A549 (cell line): ENCODE results near the gene SUPT3H. TPM values are rescaled to one million over a fixed set of nuclear protein-coding genes. Genes with fewer than 3 reads are reported as not detected.

Experiments
- ATAC-seq, 2 experiments: fragments of 200-7000 bp in 1 of 2; fragments of >200 bp in 1 of 2; cut with Nextera tagmentation in 1 of 2; cut with Tn5 transposase in 1 of 2; 3 replicates each; pipeline versions ENCODE4 v1.8.0 to v1.9.1; 2018 to 2020; ENCODE audit warnings: mild to moderate bottlenecking in 1 of 2, moderate library complexity in 1 of 2
- CTCF ChIA-PET: fragments of 300-600 bp; sonication (Branson Sonifier 250); formaldehyde crosslinking; extraction: SDS; loops from one replicate; lab custom pipeline; 2021; ENCODE audit warnings: antibody characterized with exemption, inconsistent platforms; lab: Yijun Ruan, JAX
- POLR2A ChIA-PET: fragments of 350-600 bp; formaldehyde crosslinking; extraction: SDS; loops from one replicate; lab custom pipeline; 2021; ENCODE audit warnings: antibody characterized with exemption, inconsistent platforms; lab: Yijun Ruan, JAX
- DNase-seq, 2 experiments: peaks; one replicate each; pipeline versions ENCODE4 v3.0.0 to v3.0.0-alpha.2; 2011 to 2016; ENCODE audit warnings: low read depth in 1 of 2, low spot score in 1 of 2
- FAIRE-seq: peaks from 2 replicates; lab custom pipeline; 2011; peaks lifted over from hg19 to GRCh38; lab: Jason Lieb, UNC
- H3K27ac ChIP-seq, 2 experiments: fragments of >200 bp; sonication (Bioruptor Twin); formaldehyde crosslinking; 3 replicates each; pipeline ENCODE4 v1.5.1; 2016 to 2017
- H3K4me1 ChIP-seq: fragments of >200 bp; sonication (Bioruptor Twin); formaldehyde crosslinking; 3 replicates; pipeline ENCODE4 v1.6.1; 2016
- H3K4me2 ChIP-seq: fragments of >200 bp; sonication (Bioruptor Twin); formaldehyde crosslinking; 3 replicates; pipeline ENCODE4 v1.6.1; 2016
- H3K4me3 ChIP-seq: fragments of >200 bp; sonication (Bioruptor Twin); formaldehyde crosslinking; 3 replicates; pipeline ENCODE4 v1.5.1; 2016
- H3K9me3 ChIP-seq: fragments of >200 bp; sonication (Bioruptor Twin); formaldehyde crosslinking; 3 replicates; pipeline ENCODE4 v1.6.1; 2016
- CEBPB ChIP-seq, 2 experiments: fragments of >200 bp in 1 of 2; sonication (Bioruptor Twin) in 1 of 2; formaldehyde crosslinking in 1 of 2; IDR thresholded peaks; 2 replicates each; pipeline ENCODE4 v1.6.1; 2012 to 2016
- CHD2 ChIP-seq: fragments of 150-350 bp; IDR thresholded peaks from 2 replicates; pipeline ENCODE4 v1.6.1; 2014; ENCODE audit warnings: low read length; ENCODE audit not compliant: partially characterized antibody
- CHD4 ChIP-seq: fragments of 200-600 bp; sonication (generic); IDR thresholded peaks from 2 replicates; pipeline ENCODE4 v1.6.1; 2016; ENCODE audit warnings: antibody characterized with exemption, mild to moderate bottlenecking, borderline replicate concordance
- EHF ChIP-seq: fragments of 250-450 bp; sonication (Bioruptor Pico); IDR thresholded peaks from 2 replicates; pipeline ENCODE4 v1.5.0; 2020; ENCODE audit warnings: mild to moderate bottlenecking
- ESRRA ChIP-seq: fragments of 150-350 bp; IDR thresholded peaks from 2 replicates; pipeline ENCODE4 v1.6.1; 2014; ENCODE audit warnings: mild to moderate bottlenecking, low read length, borderline replicate concordance
- FOSB ChIP-seq: fragments of 250-450 bp; sonication (Bioruptor Pico); IDR thresholded peaks from 2 replicates; pipeline ENCODE4 v1.5.0; 2020; ENCODE audit warnings: mild to moderate bottlenecking, moderate library complexity
- FOSL2 ChIP-seq, 2 experiments: fragments of 450-650 bp in 1 of 2; fragments of >200 bp in 1 of 2; sonication (Bioruptor Twin) in 1 of 2; formaldehyde crosslinking; IDR thresholded peaks; 2 replicates each; pipeline versions ENCODE4 v1.5.0 to v1.6.1; 2016 to 2020; ENCODE audit warnings: mild to moderate bottlenecking in 1 of 2, moderate library complexity in 1 of 2
- FOXS1 ChIP-seq: fragments of 250-450 bp; sonication (Bioruptor Pico); IDR thresholded peaks from 2 replicates; pipeline ENCODE4 v1.5.0; 2020; ENCODE audit warnings: mild to moderate bottlenecking, moderate library complexity
- HDAC2 ChIP-seq: fragments of 200-600 bp; sonication (generic); IDR thresholded peaks from 2 replicates; pipeline ENCODE4 v1.6.1; 2016
- HEYL ChIP-seq: fragments of 250-450 bp; sonication (Bioruptor Pico); IDR thresholded peaks from 2 replicates; pipeline ENCODE4 v1.8.0; 2021; ENCODE audit warnings: mild to moderate bottlenecking, moderate library complexity
- HOXA7 ChIP-seq: fragments of 250-450 bp; sonication (Bioruptor Pico); IDR thresholded peaks from 2 replicates; pipeline ENCODE4 v1.5.0; 2020; ENCODE audit warnings: mild to moderate bottlenecking, moderate library complexity
- HOXB13 ChIP-seq: fragments of 250-450 bp; sonication (Bioruptor Pico); IDR thresholded peaks from 2 replicates; pipeline ENCODE4 v1.5.0; 2020; ENCODE audit warnings: low read depth, mild to moderate bottlenecking, moderate library complexity
- HOXB5 ChIP-seq: fragments of 250-450 bp; sonication (Bioruptor Pico); IDR thresholded peaks from 2 replicates; pipeline ENCODE4 v1.5.0; 2020; ENCODE audit warnings: mild to moderate bottlenecking, moderate library complexity
- KDM5A ChIP-seq: fragments of 200-600 bp; sonication (generic); IDR thresholded peaks from 2 replicates; pipeline ENCODE4 v1.6.1; 2016; ENCODE audit warnings: antibody characterized with exemption, mild to moderate bottlenecking
- MAZ ChIP-seq: fragments of 150-350 bp; IDR thresholded peaks from 2 replicates; pipeline ENCODE4 v1.6.1; 2014; ENCODE audit warnings: antibody characterized with exemption, low read depth, low read length, borderline replicate concordance
- MYC ChIP-seq: IDR thresholded peaks from 2 replicates; pipeline ENCODE4 v1.6.1; 2012; ENCODE audit warnings: mild to moderate bottlenecking, inconsistent platforms, low read length, improper control_type of control experiment, borderline replicate concordance
- NFE2L2 ChIP-seq: fragments of 150-350 bp; conservative IDR thresholded peaks from 2 replicates; pipeline ENCODE4 v1.6.1; 2014; ENCODE audit warnings: low read length
- NR3C1 ChIP-seq: fragments of >200 bp; sonication (Bioruptor Twin); formaldehyde crosslinking; IDR thresholded peaks from 3 replicates; pipeline ENCODE4 v1.6.1; 2017
- RAD21 ChIP-seq, 2 experiments: fragments of >200 bp in 1 of 2; sonication (Bioruptor Twin) in 1 of 2; formaldehyde crosslinking in 1 of 2; IDR thresholded peaks in 1 of 2; conservative IDR thresholded peaks in 1 of 2; 2 replicates in 1 of 2; 3 replicates in 1 of 2; pipeline ENCODE4 v1.6.1; 2012 to 2018; ENCODE audit warnings: inconsistent platforms in 1 of 2
- RARB ChIP-seq: fragments of 250-450 bp; sonication (Bioruptor Pico); IDR thresholded peaks from 2 replicates; pipeline ENCODE4 v1.8.0; 2021; ENCODE audit warnings: mild to moderate bottlenecking, moderate library complexity
- RCOR1 ChIP-seq: fragments of 150-350 bp; IDR thresholded peaks from 2 replicates; pipeline ENCODE4 v1.6.1; 2014; ENCODE audit warnings: antibody characterized with exemption, low read length, low read depth
- RFX5 ChIP-seq: fragments of 450-650 bp; IDR thresholded peaks from 2 replicates; pipeline ENCODE4 v1.7.1; 2014; ENCODE audit warnings: antibody characterized with exemption, mild to moderate bottlenecking, moderate library complexity
- TFCP2L1 ChIP-seq: fragments of 250-450 bp; sonication (Bioruptor Pico); IDR thresholded peaks from 2 replicates; pipeline ENCODE4 v1.5.0; 2021; ENCODE audit warnings: mild to moderate bottlenecking
- TP53 ChIP-seq: fragments of 250-450 bp; sonication (Bioruptor Pico); IDR thresholded peaks from 2 replicates; pipeline ENCODE4 v1.5.0; 2021; ENCODE audit warnings: mild to moderate bottlenecking, moderate library complexity
- ZNF302 ChIP-seq: fragments of 250-450 bp; sonication (Bioruptor Pico); IDR thresholded peaks from 2 replicates; pipeline ENCODE4 v1.9.0; 2021; ENCODE audit warnings: inconsistent platforms, mild to moderate bottlenecking, moderate library complexity
- WGBS: methylation state at CpG from one replicate; pipeline ENCODE4 v1.1.6; 2017; ENCODE audit errors: missing lambda C conversion rate; 5-methylcytosine and 5-hydroxymethylcytosine counted together
- polyA plus RNA-seq, 4 experiments: library from polyadenylated mRNA; depleted of rRNA in 3 of 4; stranded (reverse); fragments of >200 nt; fragmentation: RNase III in 1 of 4; extraction: RNeasy Plus Mini Kit Qiagen cat#74134 plus additional on column Dnase treatment in 1 of 4; gene quantifications; 2 replicates in 3 of 4; 3 replicates in 1 of 4; pipeline ENCODE4 v1.2.3, GENCODE V29; 2011 to 2017
- TF ChIP-seq, protein P1 (sequence below): fragments of 250-450 bp; sonication (Bioruptor Pico); IDR thresholded peaks from 2 replicates; pipeline ENCODE4 v1.5.0; 2020; ENCODE audit warnings: low read depth, mild to moderate bottlenecking, moderate library complexity
- TF ChIP-seq, protein P2 (sequence below): IDR thresholded peaks from 2 replicates; pipeline ENCODE4 v1.6.1; 2012; ENCODE audit warnings: low read depth, borderline replicate concordance
- TF ChIP-seq, protein P3 (sequence below): fragments of 200-600 bp; sonication (generic); IDR thresholded peaks from 2 replicates; pipeline ENCODE4 v1.6.1; 2016; ENCODE audit warnings: antibody characterized with exemption, mild to moderate bottlenecking, moderate library complexity
- TF ChIP-seq, protein P4 (sequence below): fragments of >200 bp; sonication (Bioruptor Twin); formaldehyde crosslinking; IDR thresholded peaks from 3 replicates; pipeline ENCODE4 v1.6.1; 2016

SUPT3H gene
- polyA plus RNA-seq, 2 of the 4 experiments (the other 2 are of a cell fraction), result 4.3 to 6.2 TPM

DNA sequence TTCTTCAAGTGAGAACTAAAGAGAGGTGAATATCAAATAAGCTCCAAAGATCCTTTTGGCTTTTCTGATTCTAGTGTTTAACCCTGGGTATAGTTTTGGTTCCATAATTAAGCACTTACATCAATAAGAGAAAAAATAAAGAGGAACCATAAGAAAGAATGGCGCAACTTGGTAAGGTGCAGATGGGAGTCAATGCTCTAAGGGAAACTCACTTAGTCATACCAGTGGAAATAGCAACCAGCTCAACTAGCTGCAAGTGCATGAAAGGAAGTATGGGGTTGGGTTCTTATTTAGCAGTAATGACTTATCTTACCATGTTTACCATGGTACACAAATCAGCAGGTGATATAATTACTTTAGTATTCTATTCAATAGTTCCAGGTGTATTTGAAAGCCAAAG is 346.1 kb downstream of the SUPT3H start:
- WGBS, result 91% methylated on average over 1 of the region's 1 CpG
- ATAC-seq (no peak), DNase-seq (no peak), FAIRE-seq (no peak)
- H3K4me3 ChIP-seq, result no peak overlapping the region
- CTCF ChIA-PET, result no interaction called here
- no peak overlapping the region for H3K27ac ChIP-seq
- H3K4me1 ChIP-seq, result no peaks in the 10 kb centered on the region
- TF ChIP-seq NR3C1 (no peak), HEYL (CRISPR knock-in tag) (no peak), CHD2 (no peak), FOSB (CRISPR knock-in tag) (no peak), ZNF302 (CRISPR knock-in tag) (no peak), KDM5A (no peak), CHD4 (no peak), FOXS1 (CRISPR knock-in tag) (no peak), CEBPB (IDR thresholded peaks at IDR 0.05) (no peak), TP53 (CRISPR knock-in tag) (no peak), HOXB5 (CRISPR knock-in tag) (no peak), HDAC2 (no peak), RCOR1 (no peak), HOXB13 (CRISPR knock-in tag) (no peak), TFCP2L1 (CRISPR knock-in tag) (no peak)
- TF ChIP-seq, protein P1, sequence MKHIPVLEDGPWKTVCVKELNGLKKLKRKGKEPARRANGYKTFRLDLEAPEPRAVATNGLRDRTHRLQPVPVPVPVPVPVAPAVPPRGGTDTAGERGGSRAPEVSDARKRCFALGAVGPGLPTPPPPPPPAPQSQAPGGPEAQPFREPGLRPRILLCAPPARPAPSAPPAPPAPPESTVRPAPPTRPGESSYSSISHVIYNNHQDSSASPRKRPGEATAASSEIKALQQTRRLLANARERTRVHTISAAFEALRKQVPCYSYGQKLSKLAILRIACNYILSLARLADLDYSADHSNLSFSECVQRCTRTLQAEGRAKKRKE (CRISPR knock-in tag), result no peak
- TF ChIP-seq, protein P2, sequence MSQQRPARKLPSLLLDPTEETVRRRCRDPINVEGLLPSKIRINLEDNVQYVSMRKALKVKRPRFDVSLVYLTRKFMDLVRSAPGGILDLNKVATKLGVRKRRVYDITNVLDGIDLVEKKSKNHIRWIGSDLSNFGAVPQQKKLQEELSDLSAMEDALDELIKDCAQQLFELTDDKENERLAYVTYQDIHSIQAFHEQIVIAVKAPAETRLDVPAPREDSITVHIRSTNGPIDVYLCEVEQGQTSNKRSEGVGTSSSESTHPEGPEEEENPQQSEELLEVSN, result no peak
- TF ChIP-seq, protein P3, sequence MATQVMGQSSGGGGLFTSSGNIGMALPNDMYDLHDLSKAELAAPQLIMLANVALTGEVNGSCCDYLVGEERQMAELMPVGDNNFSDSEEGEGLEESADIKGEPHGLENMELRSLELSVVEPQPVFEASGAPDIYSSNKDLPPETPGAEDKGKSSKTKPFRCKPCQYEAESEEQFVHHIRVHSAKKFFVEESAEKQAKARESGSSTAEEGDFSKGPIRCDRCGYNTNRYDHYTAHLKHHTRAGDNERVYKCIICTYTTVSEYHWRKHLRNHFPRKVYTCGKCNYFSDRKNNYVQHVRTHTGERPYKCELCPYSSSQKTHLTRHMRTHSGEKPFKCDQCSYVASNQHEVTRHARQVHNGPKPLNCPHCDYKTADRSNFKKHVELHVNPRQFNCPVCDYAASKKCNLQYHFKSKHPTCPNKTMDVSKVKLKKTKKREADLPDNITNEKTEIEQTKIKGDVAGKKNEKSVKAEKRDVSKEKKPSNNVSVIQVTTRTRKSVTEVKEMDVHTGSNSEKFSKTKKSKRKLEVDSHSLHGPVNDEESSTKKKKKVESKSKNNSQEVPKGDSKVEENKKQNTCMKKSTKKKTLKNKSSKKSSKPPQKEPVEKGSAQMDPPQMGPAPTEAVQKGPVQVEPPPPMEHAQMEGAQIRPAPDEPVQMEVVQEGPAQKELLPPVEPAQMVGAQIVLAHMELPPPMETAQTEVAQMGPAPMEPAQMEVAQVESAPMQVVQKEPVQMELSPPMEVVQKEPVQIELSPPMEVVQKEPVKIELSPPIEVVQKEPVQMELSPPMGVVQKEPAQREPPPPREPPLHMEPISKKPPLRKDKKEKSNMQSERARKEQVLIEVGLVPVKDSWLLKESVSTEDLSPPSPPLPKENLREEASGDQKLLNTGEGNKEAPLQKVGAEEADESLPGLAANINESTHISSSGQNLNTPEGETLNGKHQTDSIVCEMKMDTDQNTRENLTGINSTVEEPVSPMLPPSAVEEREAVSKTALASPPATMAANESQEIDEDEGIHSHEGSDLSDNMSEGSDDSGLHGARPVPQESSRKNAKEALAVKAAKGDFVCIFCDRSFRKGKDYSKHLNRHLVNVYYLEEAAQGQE, result no peak
- TF ChIP-seq, protein P4, sequence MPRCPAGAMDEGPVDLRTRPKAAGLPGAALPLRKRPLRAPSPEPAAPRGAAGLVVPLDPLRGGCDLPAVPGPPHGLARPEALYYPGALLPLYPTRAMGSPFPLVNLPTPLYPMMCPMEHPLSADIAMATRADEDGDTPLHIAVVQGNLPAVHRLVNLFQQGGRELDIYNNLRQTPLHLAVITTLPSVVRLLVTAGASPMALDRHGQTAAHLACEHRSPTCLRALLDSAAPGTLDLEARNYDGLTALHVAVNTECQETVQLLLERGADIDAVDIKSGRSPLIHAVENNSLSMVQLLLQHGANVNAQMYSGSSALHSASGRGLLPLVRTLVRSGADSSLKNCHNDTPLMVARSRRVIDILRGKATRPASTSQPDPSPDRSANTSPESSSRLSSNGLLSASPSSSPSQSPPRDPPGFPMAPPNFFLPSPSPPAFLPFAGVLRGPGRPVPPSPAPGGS, result no peak
- no peak overlapping the region for H3K4me2 ChIP-seq
- no peaks in the 10 kb centered on the region; the same call in 2 of the 3 replicates for H3K9me3 ChIP-seq
- POLR2A ChIA-PET, result no interaction called here

DNA sequence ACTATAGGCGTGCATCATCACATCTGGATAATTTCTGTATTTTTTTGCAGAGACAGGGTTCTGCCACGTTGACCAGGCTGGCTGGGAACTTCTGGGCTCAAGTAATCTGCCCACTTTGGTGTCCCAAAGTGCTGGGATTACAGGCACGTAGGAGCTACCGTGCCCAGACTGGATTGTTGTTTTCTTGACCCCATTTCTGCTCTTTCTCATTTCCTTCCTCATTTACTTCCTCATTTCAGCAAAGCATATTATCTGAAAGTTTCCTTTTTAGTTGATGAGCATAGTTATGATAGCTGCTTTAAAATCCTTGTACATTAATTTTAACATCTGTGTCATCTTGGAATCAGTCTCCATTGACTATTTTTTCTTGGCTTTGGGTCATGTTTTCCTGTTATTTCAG is 350.6 kb downstream of the SUPT3H start:
- POLR2A ChIA-PET, result no interaction called here
- FAIRE-seq, result no peak

More for the DNA sequence above, 350.6 kb downstream of the SUPT3H start:
- Histone ChIP-seq H3K4me3 (no peak overlapping the region), H3K27ac (no peak overlapping the region), H3K4me2 (no peak overlapping the region), H3K4me1 (no peaks in the 10 kb centered on the region), H3K9me3 (no peaks in the 10 kb centered on the region; the same call in 2 of the 3 replicates)
- CTCF ChIA-PET, result no interaction called here
- ATAC-seq, result no peak
- no peak for DNase-seq
- WGBS, result 43% methylated on average over 4 of the region's 4 CpGs
- TF ChIP-seq TP53 (CRISPR knock-in tag) (no peak), EHF (CRISPR knock-in tag) (no peak), ZNF302 (CRISPR knock-in tag) (no peak), TFCP2L1 (CRISPR knock-in tag) (no peak), FOXS1 (CRISPR knock-in tag) (no peak), KDM5A (no peak), NFE2L2 (no peak), NR3C1 (no peak), RARB (no peak), ESRRA (no peak), FOSL2 (IDR thresholded peaks at IDR 0.05) (no peak), FOSL2 (CRISPR knock-in tag; IDR thresholded peaks at IDR 0.05) (no peak), MYC (no peak), RAD21 (conservative IDR thresholded peaks at IDR 0.05 in 1 of 2, IDR thresholded peaks at IDR 0.05 in 1 of 2) (no peak), RFX5 (no peak), MAZ (no peak), HOXB13 (CRISPR knock-in tag) (no peak), HOXA7 (CRISPR knock-in tag) (no peak)
- TF ChIP-seq, protein P1 (CRISPR knock-in tag), result no peak
